HG03457 (cell line): ENCODE measurements around the gene CAPN1.
A peak's percentile ranks its signal among the peaks of the same experiment; 100 is the strongest.
"Not testable (repeated sequence)": the region's sequence is repeated elsewhere in the genome, so short reads cannot be mapped to it uniquely, and the experiment has no call there.

Experiments used
- ATAC-seq: cut with Tn5 transposase; IDR thresholded peaks from one replicate; pipeline ENCODE4 v1.9.1; 2021; ENCODE audit warnings: moderate number of reproducible peaks; ENCODE audit not compliant: unreplicated experiment

CAPN1 gene

DNA sequence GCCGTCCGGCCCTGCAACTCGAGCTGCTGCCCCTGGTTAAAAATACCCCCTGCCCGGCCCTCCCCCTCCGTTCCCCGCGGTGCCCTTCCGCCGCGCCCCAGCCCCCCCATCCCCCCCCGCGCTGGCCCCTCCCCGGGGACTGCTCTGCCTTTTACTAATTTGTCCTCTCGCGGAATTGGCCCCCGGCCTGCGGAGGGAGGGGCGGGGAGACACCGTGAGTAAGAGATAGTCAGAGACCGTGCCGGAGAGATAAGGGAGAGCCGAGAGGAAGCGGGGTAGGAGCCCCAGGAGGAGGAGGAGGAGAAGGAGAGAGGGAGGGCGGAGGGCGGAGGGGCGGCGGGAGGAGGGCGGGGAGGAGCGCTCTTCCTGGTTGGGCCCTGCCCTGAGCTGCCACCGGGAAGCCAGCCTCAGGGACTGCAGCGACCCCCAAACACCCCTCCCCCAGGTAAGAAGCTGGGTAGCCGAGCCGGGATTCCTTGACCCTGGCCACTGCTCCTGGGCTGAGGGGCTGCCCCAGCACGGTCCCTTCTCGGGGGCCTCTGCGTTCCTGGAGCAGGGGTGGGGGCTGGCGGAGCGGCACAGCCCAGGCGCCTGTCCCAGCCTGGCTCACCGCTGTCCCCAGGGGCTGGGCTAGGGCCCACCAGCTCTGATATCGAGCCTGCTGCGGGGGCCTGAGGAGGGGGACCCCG is at the start of gene CAPN1:
TSS of gene CAPN1 (plus strand) at position 360 of the 689 bp plus-strand sequence. CDS start 774 bp downstream, outside the sequence.
- no peak for ATAC-seq

DNA sequence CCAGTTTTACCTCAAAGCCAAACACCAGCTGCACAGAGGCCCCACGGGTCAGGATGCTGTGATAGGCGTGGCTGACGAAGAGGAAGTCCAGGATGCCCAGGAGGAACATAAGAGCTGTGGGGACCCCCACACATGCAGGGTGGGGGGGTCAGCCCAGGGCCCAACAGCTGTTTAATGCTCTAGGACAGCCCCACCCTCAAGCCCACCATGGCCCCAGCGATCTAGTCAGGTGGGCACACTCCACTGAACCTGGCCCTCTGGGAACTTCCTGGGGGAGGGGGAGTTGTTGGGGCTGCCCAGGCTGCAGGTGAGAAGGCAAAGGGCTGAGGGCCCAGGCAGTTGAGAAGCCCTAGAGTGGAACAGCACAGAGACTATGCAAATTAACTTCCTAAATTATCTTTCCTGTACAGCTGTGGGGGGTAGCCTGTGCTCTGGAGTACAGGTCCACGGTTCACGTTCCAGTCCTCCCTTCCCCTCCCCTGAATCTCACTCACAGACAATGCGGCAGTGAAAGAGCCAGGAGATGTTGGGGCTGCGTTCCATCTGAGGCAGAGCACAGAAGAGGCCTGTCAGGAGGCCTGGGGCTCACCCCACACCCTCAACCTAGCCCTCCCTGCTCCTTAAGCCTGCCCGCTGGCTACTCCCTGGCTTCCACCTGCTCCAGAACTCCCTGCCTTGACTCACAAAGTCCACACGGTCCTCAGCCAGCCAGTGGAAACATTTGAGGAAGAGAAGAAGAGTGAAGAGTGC is 49.3 kb upstream of the CAPN1 start:
- no peak for ATAC-seq

DNA sequence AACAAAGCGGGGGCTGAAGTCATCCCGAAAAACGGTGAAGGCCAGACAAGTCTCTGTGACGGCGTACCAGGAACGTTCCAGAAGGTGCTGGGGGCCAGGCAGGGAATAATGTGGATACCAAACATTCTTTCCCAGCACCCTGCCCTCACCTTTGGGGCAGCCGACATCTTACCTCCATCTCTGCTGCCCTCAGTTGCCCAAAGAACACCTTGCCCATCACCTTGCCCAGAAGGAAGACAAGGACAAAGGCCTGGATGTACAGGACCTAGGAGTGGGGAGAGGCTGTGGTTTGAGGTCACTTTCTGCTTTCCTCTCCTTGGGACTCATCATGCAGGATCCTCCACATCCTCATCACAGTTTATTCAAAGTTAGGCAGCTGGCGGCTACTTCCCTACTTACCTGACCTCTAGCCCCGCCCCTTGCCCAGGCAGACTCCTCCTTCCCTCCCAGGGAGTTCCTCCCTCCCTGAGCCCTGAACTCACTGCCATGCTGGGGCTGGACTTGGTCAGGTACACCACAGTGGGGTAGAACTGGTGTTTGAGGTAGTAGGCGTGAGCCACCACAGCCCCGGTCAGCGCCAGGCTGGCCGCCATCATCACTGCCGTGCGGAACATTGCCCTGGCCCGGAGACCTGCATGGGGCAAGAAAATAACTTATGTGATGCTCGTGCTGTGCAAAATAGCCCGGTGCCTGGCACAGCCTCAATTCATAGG is 48.6 kb upstream of the CAPN1 start:
- ATAC-seq = no peak

DNA sequence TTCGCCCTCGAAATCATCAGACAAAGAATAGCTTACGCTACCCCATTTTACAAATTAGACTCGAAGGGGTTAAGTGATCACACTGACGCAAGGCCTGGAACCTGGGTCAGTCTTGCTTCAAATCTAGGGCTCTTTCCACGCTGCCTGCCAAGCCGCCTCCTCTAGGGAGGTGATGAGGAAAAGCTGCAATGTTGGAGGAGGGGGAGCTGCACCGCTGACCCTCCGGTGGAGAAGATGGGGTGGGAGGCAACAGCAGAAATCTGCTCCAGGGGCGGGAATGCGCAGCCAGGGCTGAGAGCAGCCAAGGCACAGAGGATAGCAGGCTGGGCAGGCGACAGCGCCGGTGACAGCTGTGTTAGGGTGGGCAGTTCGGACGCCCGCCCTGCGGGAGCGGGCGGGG is 48.0 kb upstream of the CAPN1 start:
- no peak for ATAC-seq

DNA sequence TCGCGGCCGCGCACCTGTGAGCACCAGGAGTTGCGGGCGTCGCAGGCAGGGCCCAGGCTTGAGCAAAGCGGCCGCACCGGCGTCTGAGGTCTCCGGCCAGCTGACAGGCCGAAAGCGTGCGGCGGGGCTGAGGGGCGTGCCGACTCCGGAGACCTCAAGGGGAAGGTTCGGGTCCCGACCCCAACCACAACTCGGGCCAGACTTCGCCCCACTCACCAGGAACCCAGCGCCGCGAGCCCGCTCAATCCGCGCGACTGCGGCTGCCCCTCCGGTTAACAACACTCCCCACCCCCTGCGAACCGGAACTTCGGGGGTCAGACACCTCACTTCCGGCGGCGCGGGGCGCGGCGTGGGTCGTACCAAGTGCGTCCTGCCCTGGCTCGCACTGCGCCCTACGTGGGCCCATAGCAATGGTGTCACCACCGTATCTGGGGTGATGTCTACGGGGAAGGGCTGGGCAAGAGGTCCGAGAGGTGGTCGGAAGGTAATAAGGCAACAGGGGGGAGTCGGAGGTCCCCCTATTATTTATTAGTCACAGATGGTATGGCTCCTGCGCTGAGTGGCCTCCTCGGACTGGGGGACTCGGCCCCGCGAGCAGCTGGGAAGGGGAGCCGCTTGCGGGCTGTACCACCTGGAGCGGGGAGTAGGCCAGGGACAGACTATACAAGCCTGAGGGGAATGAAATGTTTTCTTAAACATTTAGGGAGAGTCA is 47.3 kb upstream of the CAPN1 start, which contains the start of gene SYVN1:
TSS of gene SYVN1 (minus strand) at position 280 of the 712 bp plus-strand sequence. CDS start 918 bp downstream, outside the sequence.
- peak; percentile 34 for ATAC-seq

DNA sequence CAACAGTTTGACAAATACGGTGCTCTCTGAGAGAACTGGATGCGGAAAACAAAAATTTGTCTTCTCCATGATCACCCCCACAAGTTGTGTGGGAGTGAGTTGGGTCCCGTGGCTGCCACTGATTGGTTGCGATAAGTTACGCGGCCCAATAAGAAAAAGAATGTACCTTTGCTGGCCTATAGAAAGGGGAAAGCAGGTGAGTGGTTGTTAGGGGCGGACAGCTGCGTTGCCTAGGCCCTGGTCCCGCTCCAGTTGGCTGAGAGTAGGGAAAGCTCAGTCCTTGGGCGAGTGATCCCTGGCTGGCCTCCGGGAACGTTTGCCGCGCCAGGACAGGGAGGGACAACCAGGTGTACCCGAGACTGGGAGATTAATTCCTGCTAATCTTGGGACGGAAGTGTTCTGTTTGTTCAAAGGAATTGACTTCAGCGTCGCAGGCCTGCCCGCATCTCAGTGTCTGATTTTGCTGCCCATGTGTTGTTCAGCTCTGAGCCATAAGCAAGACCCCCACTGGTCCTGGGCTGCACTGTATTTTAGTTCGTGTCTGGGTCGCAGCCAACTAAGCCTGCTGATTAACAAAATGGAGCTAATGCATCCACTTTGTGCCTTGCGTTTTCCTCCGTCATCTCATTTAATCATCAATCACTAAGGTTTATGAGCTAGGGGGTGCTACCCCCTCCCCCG is 46.6 kb upstream of the CAPN1 start:
- ATAC-seq = peak; percentile 50

DNA sequence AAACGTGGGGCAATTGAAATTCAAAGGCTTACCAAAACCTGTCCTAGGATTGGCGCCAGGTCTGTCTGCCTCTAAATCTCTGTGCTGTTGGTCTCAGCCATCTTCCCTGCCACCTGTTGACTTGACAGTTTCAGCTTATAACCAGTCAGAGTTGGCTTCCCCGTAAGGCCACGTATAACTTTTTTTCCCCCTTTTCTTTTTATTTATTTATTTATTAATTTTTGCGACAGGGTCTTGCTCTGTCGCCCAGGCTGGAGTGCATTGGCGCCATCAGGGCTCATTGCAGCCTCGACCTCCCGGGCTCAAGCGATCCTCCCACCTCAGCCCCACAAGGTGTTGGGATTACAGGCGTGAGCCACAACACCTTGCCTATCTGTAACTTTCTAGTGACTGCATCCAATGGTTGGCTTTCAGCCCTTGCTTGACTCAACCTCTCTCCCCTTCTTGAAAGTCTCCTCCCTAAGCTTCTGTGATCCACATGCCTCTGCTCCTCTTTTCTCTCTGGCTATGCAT is 46.0 kb upstream of the CAPN1 start:
- no peak for ATAC-seq

DNA sequence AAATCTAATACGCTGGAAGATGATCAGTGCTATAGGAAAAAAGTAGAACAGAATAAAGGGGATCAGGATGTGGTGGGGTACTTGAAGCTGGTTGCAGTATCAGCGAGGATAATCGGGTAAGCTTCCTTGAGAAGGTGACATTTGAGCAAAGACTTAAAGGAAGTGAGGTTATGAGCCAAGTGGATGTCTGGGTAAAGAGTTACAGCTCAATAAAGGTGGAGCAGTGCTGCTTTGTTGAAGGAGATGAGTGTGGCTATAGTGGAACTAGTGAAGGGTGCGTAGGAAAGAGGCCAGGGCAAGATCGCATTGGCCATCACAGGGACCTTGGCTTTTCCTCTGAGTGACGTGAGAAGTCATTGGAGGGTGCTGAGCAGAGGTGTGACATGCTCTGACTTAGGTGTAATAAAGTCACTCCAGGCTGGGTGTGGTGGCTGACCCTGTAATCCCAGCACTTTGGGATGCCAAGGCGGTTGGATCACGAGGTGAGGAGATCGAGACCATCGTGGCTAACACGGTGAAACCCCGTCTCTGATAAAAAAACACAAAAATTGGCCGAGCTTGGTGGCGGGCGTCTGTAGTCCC is 45.1 kb upstream of the CAPN1 start:
- ATAC-seq = no peak

DNA sequence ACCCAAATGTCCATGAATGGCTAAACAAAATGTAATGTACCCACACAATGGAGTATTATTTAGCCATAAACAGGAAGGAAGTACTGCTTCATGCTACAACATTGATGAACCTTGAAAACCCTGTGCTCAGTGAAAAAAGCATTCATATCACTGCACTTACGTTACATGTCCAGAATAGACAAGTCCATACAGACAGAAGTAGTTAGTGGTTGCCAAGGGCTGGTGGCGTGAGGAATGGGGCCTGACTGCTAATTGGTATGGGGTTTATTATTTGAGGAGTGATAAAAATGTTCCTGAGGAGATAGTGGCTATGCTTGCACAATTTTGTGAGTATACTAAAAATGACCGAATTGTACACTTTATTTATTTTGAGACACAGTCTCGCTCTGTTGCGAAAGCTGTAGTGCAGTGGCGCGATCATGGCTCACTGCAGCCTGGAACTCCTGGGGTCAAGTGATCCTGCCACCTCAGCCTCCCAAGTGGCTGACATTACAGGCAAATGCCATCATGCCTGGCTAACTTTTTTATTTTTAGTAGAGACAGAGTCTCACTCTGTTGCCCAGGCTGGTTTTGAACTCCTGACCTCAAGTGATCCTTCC is 39.7 kb upstream of the CAPN1 start:
- no peak for ATAC-seq

DNA sequence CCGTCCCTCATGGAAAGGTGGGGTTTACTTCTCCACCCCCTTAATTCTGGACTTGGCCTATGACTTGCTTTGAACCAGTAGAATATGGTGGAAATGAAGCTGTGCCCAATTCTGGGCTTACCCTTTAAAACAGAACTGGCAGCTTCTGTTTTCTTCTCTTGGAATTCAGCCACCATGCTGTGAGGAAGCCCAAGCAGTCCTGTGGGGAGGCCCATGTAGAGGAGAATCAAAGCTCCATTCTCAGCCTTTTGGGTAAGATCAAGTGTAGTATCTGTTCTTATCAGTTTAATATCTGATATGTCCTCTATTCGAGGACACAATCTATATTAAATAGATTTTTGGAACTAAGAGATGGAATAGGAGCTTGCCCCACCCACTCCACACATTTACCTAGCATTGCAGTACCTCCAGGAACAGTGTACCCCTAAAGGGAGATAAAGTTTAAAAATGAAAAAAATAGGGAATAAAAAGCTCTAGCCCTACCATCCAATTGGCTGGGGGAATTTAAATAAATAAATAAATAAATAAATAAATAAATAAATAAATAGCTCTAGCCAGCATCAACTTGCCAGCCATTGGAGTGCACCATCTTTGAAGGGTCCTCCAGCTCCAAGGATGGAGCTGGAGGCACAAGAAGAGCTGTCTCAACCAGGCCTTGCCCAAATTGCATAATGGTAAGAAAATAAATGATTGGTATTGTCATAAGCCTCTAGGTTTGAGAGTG is 34.2 kb upstream of the CAPN1 start:
- no peak for ATAC-seq

DNA sequence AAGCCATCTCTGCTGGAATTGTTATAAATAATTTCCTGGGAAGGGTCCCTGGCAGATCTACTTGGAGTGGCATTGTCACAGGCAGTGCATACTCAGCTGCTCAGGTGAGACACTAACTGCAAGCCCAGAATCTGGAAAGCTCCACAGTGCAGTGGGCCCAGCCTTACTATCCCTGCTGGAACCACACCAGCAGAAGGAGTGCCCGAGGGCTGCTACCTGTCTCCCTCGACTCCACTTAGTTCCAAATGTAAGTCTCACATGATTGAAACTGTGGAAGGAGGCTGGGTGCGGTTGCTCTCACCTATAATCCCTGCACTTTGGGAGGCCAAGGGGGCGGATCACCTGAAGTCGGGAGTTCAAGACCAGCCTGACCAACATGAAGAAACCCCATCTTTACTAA is 33.1 kb upstream of the CAPN1 start:
- no peak for ATAC-seq

DNA sequence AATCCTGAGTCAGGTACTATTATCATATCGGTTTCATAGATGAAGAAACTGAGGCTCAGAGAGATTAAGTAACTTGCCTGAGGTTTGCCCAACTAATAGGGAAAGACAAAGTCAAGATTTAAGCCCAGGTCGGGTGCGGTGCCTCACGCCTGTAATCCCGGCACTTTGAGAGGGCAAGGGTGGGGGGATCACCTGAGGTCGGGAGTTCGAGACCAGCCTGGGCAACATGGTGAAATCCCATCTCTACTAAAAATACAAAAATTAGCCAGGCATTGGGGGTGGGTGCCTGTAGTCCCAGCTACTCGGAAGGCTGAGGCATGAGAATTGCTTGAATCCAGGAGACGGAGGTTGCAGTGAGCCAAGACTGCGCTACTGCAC is 31.6 kb upstream of the CAPN1 start:
- ATAC-seq = not testable (repeated sequence)

DNA sequence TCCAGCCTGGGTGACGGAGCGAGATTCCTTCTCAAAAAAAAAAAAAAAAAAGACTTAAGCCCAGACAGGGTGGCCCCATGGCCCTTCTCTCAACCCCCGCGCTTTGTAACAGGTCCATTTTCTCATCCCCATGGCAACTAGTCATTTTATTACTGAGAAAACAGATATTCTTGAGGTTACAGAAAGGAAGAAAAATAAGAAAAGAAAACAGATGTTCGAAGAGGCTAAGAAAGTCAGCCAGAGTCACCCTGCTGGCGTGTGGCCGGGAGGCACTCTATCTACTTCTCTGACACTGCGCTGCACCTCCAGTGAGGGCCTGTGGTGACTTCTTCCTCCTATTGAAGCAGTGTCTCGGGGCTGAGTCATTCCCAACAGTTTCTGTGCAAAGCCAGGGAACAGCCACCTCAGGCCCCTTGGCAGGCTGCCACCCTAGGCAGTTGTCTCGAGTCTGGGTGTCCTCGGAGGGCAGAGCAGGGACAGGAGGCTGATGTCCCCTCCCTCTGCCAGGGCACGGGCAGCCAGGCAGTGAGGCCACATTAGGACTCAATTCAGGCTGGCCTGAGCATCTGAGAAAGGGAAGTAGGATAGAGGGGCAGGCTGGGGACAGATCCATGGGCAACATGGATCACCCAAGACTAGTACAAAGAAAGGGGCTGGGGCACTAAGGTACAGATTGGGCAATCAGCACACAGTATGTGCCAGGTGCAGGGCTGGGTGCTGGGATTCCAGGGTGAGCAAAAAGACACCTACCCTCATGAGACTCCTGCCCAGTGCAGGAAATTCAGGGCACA is 31.0 kb upstream of the CAPN1 start:
- ATAC-seq = no peak

DNA sequence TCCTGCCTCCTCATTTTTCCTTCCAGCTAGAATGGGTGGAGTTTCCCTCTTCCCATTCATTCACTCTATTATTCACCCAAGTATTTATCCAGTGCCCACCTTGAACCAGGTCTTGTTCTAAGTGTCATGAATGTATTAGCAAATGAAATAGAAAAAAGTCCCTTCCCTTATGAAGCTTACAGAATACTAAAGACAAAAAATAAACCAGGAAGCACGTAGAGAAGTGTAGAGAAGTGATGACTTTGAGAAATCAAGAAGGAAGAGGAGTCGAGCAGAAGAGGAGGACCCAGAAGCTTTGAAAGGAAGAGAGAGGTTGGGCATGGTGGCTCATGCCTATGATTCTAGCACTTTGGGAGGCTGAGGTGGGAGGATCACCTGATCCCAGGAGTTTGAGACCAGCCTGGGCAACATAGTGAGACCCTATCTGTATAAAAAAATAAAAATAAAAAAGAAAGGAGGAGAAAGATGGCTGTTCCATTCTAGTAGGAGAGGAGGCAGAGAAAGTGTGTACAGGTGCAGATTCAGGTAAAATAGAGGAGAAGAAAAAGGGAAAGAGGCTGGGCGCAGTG is 30.3 kb upstream of the CAPN1 start:
- ATAC-seq = no peak

DNA sequence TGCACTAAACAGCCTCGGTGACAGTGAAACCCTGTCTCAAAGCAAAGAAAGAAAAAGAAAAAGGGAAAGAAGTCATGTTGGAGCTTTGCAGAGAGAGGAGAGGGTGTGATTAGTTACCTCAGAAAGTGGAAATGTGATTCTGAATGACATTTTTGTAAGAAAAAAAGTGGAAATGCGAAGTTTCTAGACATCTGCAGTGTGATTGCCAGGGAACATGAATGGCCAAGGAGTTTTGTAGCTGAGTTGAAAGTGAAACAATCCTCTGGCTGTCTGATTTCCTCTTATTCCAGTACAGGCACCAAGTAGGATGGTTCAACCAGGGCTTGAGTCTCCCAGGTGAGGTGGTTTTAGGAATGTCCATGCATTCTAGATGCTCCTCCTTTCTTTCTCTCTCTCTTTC is 29.6 kb upstream of the CAPN1 start:
- ATAC-seq = no peak

DNA sequence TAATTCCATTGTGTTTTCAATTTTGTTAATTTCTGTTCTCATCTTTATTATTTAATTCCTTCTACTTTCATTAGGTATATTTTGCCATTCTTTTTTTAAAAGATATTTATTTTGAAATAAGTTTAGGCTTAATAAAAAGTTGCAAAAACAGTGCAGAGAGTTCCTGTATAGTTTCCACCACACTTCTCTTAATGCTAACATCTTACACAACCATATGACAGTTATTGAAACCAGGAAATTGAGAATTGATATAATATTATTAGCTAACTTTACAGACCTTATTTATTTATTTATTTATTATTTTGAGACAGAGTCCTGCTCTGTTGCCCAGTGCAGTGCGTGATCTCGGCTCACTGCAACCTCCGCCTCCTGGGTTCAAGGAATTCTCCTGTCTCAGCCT is 25.5 kb upstream of the CAPN1 start:
- no peak for ATAC-seq

DNA sequence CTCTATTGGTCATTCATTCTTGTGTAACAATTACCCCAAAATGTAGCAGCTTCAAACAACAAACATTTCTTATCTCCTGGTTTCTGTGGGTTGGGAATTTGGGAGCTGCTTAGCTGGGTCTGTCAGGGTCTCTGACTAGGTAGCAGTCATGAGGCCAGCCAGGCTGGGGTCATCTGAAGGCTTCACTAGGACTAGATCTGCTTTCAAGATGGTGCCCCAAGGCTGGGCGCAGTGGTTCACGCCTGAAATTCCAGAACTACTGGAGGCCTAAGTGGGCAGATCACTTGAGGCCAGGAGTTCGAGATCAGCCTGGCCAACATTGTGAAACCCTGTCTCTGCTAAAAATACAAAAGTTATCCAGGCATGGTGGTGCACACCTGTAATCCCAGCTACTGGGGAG is 24.8 kb upstream of the CAPN1 start:
- no peak for ATAC-seq

DNA sequence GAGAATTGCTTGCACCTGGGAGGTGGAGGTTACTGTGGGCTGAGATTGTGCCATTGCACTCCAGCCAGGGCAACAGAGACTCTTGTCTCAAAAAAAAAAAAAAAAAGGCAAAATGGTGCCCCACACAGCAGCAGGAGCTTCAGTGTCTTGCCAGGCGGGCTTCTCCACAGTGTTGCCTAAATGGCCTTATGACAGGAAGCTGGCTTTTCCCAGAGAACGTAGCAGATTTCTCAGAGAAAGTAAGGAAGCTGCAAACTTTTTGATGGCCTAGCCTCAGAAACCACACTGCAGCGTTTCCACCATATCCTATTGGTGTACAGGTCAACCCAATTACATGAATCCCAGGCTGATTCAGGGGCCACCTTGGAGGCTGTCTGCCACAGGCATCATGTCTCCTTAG is 24.4 kb upstream of the CAPN1 start:
- ATAC-seq = no peak
